Prostate gland (tissue), 2 donors: Measurements from ENCODE around the gene TRPM6.

Experiments
- CTCF ChIP-seq, 4 experiments: fragments of 200-600 bp in 2 of 4; fragments of 450-650 bp in 2 of 4; sonication (generic) in 2 of 4; IDR thresholded peaks; 1 replicate in 3 of 4; 2 replicates in 1 of 4; pipeline ENCODE4 v1.5.1; 2016 to 2019; ENCODE audit warnings: antibody characterized with exemption in 4 of 4, mild to moderate bottlenecking in 2 of 4, moderate library complexity in 2 of 4
- POLR2A ChIP-seq: fragments of 450-650 bp; IDR thresholded peaks from one replicate; pipeline ENCODE4 v1.6.1; 2016; ENCODE audit warnings: antibody characterized with exemption, mild to moderate bottlenecking
- POLR2AphosphoS5 ChIP-seq: sonication (generic); formaldehyde crosslinking; IDR thresholded peaks from one replicate; pipeline ENCODE4 v1.6.1; 2017; ENCODE audit warnings: antibody characterized with exemption

DNA sequence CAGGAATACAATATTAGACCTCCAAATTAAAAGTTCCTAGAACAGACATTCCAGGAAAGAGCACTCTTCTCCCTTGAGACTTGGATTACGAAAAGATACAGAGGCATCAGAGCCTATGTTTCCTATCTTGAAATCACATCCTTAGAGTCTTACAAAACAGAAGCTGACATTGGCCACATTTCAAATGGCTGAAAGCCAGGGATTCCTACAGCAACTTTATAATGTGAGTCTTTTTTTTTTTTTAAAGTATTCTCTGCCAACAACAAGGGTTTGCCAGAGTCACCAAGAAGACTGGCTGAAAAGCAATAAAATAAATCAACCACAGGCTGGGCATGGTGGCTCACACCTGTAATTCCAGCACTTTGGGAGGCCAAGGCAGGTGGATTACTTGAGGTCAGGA, 63.1 kb downstream of the TRPM6 start:
- no peak for TF ChIP-seq CTCF (IDR thresholded peaks at IDR 0.05)
- peak; percentile 47 for TF ChIP-seq POLR2AphosphoS5
- TF ChIP-seq POLR2A, result no peak
